ENCODE data around the gene VIP.

The VIP gene

DNA sequence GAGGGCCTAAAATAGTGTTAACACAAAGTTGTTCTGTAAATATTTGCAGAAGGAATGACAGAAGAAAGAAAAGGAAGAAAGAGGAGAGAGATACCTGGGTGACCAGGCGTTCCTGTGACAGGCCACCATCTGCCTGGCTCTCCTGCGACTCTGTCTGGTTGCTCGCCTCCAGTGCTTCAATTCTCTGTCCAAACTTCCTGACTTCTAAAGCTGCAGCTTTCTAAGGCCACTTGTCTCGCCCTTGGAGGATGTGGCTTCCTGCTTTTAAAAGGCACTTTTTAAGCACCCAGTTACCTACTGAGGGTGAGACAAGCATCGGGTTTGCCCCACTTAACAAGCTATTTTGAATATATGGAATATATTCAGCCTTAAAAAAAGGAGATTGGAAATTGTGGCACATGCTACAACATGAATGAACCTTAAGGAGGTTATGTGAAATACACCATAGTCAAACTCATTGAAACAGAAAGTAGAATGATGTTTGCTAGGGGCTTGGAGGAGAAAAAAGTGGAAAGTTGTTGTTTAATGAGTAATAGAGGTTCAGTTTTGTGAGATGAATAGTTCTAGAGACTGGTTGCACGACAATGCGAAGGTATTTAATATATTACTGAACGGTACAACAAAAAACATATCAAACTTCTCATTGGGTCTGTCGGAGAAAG is 32.8 kb downstream of the VIP start:
- DNase-seq: no peak

DNA sequence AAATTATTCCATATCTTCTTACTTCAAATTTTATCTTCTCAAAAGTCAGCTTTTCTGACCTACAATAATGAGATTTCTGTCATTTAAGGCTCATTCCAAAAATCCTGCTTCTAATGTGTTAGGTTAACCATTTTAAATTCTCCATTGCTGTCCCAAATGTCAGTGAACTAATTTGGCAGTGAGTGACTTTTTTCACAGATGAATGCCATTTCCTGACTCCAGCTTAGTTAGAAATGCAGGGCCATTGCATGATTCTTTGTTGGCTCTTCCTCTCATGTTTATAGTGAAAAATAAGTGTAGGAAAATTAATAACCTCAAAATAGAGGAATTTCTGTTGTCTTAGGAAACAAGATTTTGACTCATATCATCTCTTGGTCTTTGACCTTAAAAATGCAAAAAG is 44.1 kb downstream of the VIP start:
- DNase-seq: no peak

DNA sequence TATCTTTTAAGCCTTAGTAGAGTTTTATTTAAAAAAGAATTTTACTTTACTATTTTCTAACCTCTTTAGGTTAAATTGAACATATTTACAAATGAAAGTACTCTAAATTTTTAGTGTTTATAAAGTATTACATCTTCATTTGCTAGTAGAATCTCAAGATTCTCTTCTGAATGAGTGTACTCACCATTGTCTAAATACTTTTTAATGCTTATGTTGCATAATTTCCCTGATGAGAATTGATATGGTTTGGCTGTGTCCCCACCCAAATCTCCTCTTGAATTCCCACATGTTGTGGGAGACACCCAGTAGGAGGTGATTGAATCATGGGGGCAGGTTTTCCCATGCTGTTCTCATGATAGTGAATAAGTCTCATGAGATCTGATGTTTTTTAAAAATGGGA is 53.6 kb downstream of the VIP start:
- DNase-seq: no peak
